Measurements from ENCODE around the gene CACNG4. TPM values are rescaled to one million over a fixed set of nuclear protein-coding genes. Genes with fewer than 3 reads are reported as not detected.

CACNG4 gene
- total RNA-seq, 1 donor from 2014 or later, result not detected

GRCh38 chr17:67067571-67068482, 103.3 kb downstream of the CACNG4 start:
- no peak overlapping the region for H3K27ac ChIP-seq (replicated peaks)
- no peak for TF ChIP-seq CTCF (IDR thresholded peaks at IDR 0.05; ENCODE audit: borderline replicate concordance)
- H3K27me3 ChIP-seq (ENCODE audit: low read depth), result no peaks in the 10 kb centered on the region
- H3K4me1 ChIP-seq, result no peaks in the 10 kb centered on the region
- H3K9me3 ChIP-seq (replicated peaks), result no peaks in the 10 kb centered on the region
- intact Hi-C loops (cut with micrococcal nuclease), result no loop called here
- H3K36me3 ChIP-seq, result no peaks in the 10 kb centered on the region
- H3K4me3 ChIP-seq, result no peak overlapping the region
- no peak for DNase-seq

- Histone ChIP-seq H3K4me3 (no peak overlapping the region), H3K27me3 (ENCODE audit: low read depth) (no peaks in the 10 kb centered on the region), H3K27ac (replicated peaks) (no peak overlapping the region), H3K4me1 (no peaks in the 10 kb centered on the region), H3K9me3 (replicated peaks) (no peaks in the 10 kb centered on the region), H3K36me3 (peaks cover 6% of the 10 kb centered on the region)
- intact Hi-C loops (cut with micrococcal nuclease), result no loop called here
- TF ChIP-seq CTCF (IDR thresholded peaks at IDR 0.05; ENCODE audit: borderline replicate concordance), result no peak
- DNase-seq, result no peak
Measured at GRCh38 chr17:67068999-67069398, 104.5 kb downstream of the CACNG4 start.

- H3K27me3 ChIP-seq (ENCODE audit: low read depth), result no peaks in the 10 kb centered on the region
- no peak overlapping the region for H3K27ac ChIP-seq (replicated peaks)
- TF ChIP-seq CTCF (IDR thresholded peaks at IDR 0.05; ENCODE audit: borderline replicate concordance), result no peak
- H3K9me3 ChIP-seq (replicated peaks), result no peaks in the 10 kb centered on the region
- H3K4me1 ChIP-seq, result no peaks in the 10 kb centered on the region
- intact Hi-C loops (cut with micrococcal nuclease), result no loop called here
- no peak for DNase-seq
- no peak overlapping the region for H3K4me3 ChIP-seq
- H3K36me3 ChIP-seq, result peaks cover 6% of the 10 kb centered on the region
Measured at GRCh38 chr17:67069603-67070136, 105.2 kb downstream of the CACNG4 start.

DNA sequence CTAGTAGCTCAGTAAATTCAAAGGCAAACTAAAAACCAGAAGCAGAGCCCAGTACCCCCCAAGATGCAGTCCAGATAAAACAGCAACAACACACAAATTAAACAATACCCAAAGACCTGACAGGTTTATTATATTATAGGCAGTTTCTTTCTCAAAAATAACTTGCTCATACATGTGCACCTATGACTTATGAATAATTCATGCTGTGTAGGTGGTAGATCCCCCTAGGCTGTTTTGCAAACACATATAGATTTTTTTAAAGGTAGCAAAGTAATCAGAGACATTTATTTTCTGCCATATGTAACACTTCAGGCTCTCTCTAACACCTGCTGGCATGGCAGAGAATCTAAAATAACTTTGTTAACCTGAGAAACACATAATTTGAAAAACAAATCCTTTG, 107.1 kb downstream of the CACNG4 start:
- Histone ChIP-seq H3K27me3 (ENCODE audit: low read depth) (no peaks in the 10 kb centered on the region), H3K4me3 (no peak overlapping the region), H3K4me1 (no peaks in the 10 kb centered on the region), H3K36me3 (peaks cover 6% of the 10 kb centered on the region), H3K9me3 (replicated peaks) (no peaks in the 10 kb centered on the region), H3K27ac (replicated peaks) (no peak overlapping the region)
- no peak for TF ChIP-seq CTCF (IDR thresholded peaks at IDR 0.05; ENCODE audit: borderline replicate concordance)
- DNase-seq, result no peak
- intact Hi-C loops (cut with micrococcal nuclease), result no loop called here

DNA sequence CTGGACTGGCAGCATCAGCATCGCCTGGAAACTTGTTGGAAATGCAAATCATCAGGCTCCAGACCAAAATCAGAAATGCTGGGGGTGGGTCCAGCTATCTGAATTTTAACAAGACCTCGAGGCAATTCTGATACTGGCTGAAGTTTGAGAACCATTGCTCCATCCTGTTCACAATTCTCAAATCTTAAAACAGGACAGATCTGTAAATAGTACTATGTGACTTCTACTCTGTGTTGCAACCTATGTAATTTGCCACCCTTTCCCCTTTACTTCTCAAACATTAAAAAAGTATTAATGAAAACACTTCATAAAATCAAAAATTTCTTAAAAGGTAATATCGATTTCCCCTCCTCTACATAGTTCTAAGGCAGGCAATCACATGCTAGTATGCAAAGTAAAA, 108.4 kb downstream of the CACNG4 start:
- H3K4me3 ChIP-seq, result no peak overlapping the region
- DNase-seq, result no peak
- no peak overlapping the region for H3K27ac ChIP-seq (replicated peaks)
- intact Hi-C loops (cut with micrococcal nuclease), result no loop called here
- H3K36me3 ChIP-seq, result peaks cover 14% of the 10 kb centered on the region
- no peaks in the 10 kb centered on the region for H3K9me3 ChIP-seq (replicated peaks)
- H3K27me3 ChIP-seq (ENCODE audit: low read depth), result no peaks in the 10 kb centered on the region
- no peak for TF ChIP-seq CTCF (IDR thresholded peaks at IDR 0.05; ENCODE audit: borderline replicate concordance)
- H3K4me1 ChIP-seq, result no peaks in the 10 kb centered on the region
